HepG2 (cell line): ENCODE measurements around the gene YPEL4. TPM values are rescaled to one million over a fixed set of nuclear protein-coding genes. Genes with fewer than 3 reads are reported as not detected.

Experiments used
- ARNTL ChIP-seq: sonication (generic); formaldehyde crosslinking; IDR thresholded peaks from 2 replicates; pipeline ENCODE4 v1.4.0; 2020; ENCODE audit warnings: mild to moderate bottlenecking, missing genetic modification reagents
- HDAC6 ChIP-seq: fragments of 200-600 bp; sonication (generic); IDR thresholded peaks from 2 replicates; pipeline ENCODE4 v1.7.0; 2017; ENCODE audit warnings: mild to moderate bottlenecking, antibody characterized with exemption, low read length, low read depth
- NCOA2 ChIP-seq: sonication (generic); formaldehyde crosslinking; IDR thresholded peaks from 2 replicates; pipeline ENCODE4 v1.8.0; 2022; ENCODE audit warnings: inconsistent platforms
- NFIB ChIP-seq: sonication (generic); formaldehyde crosslinking; IDR thresholded peaks from 2 replicates; pipeline ENCODE4 v1.9.0; 2021; ENCODE audit warnings: missing genetic modification reagents, mild to moderate bottlenecking, borderline replicate concordance
- NR2F1 ChIP-seq, 2 experiments: fragments of 450-650 bp in 1 of 2; formaldehyde crosslinking in 1 of 2; IDR thresholded peaks; 2 replicates each; pipeline versions ENCODE4 v1.5.0 to v1.6.1; 2016 to 2020; ENCODE audit warnings: mild to moderate bottlenecking in 1 of 2, missing compliant biosample characterization in 1 of 2, missing genetic modification reagents in 1 of 2, moderate library complexity in 1 of 2
- NR2F2 ChIP-seq: IDR thresholded peaks from 2 replicates; pipeline ENCODE4 v1.6.1; 2012; ENCODE audit warnings: low read depth, inconsistent platforms, borderline replicate concordance
- RFX1 ChIP-seq: fragments of 450-650 bp; IDR thresholded peaks from 2 replicates; pipeline ENCODE4 v1.6.1; 2017
- ZFP37 ChIP-seq: sonication (generic); formaldehyde crosslinking; IDR thresholded peaks from 2 replicates; pipeline ENCODE4 v1.4.0; 2020; ENCODE audit warnings: missing genetic modification reagents, borderline replicate concordance
- ZNF101 ChIP-seq: sonication (generic); formaldehyde crosslinking; IDR thresholded peaks from 2 replicates; pipeline ENCODE4 v1.4.0; 2020; ENCODE audit warnings: mild to moderate bottlenecking, low read depth, missing genetic modification reagents, borderline replicate concordance
- ZNF18 ChIP-seq: sonication (generic); formaldehyde crosslinking; IDR thresholded peaks from 2 replicates; pipeline ENCODE4 v1.8.0; 2022; ENCODE audit warnings: mild to moderate bottlenecking, missing genetic modification reagents; ENCODE audit not compliant: insufficient replicate concordance
- ZNF235 ChIP-seq: sonication (generic); formaldehyde crosslinking; IDR thresholded peaks from 2 replicates; pipeline ENCODE4 v1.8.1; 2023; ENCODE audit warnings: mild to moderate bottlenecking, missing genetic modification reagents, borderline replicate concordance
- ZNF256 ChIP-seq: sonication (generic); formaldehyde crosslinking; conservative IDR thresholded peaks from 2 replicates; pipeline ENCODE4 v1.4.0; 2020; ENCODE audit warnings: missing genetic modification reagents
- ZNF282 ChIP-seq: fragments of 450-650 bp; IDR thresholded peaks from 2 replicates; pipeline ENCODE4 v1.6.1; 2018; ENCODE audit not compliant: partially characterized antibody
- ZNF468 ChIP-seq: sonication (generic); formaldehyde crosslinking; IDR thresholded peaks from 2 replicates; pipeline ENCODE4 v1.8.0; 2022; ENCODE audit warnings: mild to moderate bottlenecking, moderate library complexity, missing genetic modification reagents
- ZNF7 ChIP-seq: IDR thresholded peaks from 2 replicates; pipeline ENCODE4 v1.6.1; 2016; ENCODE audit warnings: missing biosample characterization, missing genetic modification reagents
- ZNF781 ChIP-seq: sonication (generic); formaldehyde crosslinking; IDR thresholded peaks from 2 replicates; pipeline ENCODE4 v1.5.1; 2020; ENCODE audit warnings: borderline replicate concordance, mild to moderate bottlenecking, missing genetic modification reagents; ENCODE audit errors: not compliant biosample characterization
- polyA plus RNA-seq, 8 experiments: library from polyadenylated mRNA; depleted of rRNA in 3 of 8; stranded (reverse) in 7 of 8; unstranded in 1 of 8; fragments of >200 nt; fragmentation: Illumina TruSeq in 4 of 8; extraction: Trizol in 4 of 8; gene quantifications; 2 replicates each; pipeline versions ENCODE4 v1.2.1 to v1.2.3, GENCODE V29; 2011 to 2016; ENCODE audit warnings: low read depth in 4 of 8, missing spikeins in 1 of 8, mixed read lengths in 1 of 8; ENCODE audit not compliant: insufficient read depth in 1 of 8
- total RNA-seq, 5 experiments: library from RNA; depleted of rRNA; stranded (reverse); fragments of >200 nt; fragmentation: Illumina TruSeq; extraction: Trizol; gene quantifications; 2 replicates each; pipeline ENCODE4 v1.2.3, GENCODE V29; 2016; ENCODE audit warnings: low read depth in 1 of 5
- TF ChIP-seq, protein P1 (sequence below): sonication (generic); formaldehyde crosslinking; IDR thresholded peaks from 2 replicates; pipeline ENCODE4 v1.8.0; 2022; ENCODE audit warnings: missing genetic modification reagents, mild to moderate bottlenecking, moderate library complexity, borderline replicate concordance
- TF ChIP-seq, protein P2 (sequence below): sonication (generic); formaldehyde crosslinking; IDR thresholded peaks from 2 replicates; pipeline ENCODE4 v1.5.0; 2020; ENCODE audit warnings: missing genetic modification reagents
- TF ChIP-seq, protein P3 (sequence below): IDR thresholded peaks from 2 replicates; pipeline ENCODE4 v1.6.1; 2012; ENCODE audit warnings: low read depth, low read length, improper control_type of control experiment
- TF ChIP-seq, protein P4 (sequence below): sonication (generic); formaldehyde crosslinking; IDR thresholded peaks from 2 replicates; pipeline ENCODE4 v1.9.0; 2021; ENCODE audit warnings: missing genetic modification reagents, mild to moderate bottlenecking, borderline replicate concordance
- TF ChIP-seq, protein P5 (sequence below): sonication (generic); formaldehyde crosslinking; IDR thresholded peaks from 2 replicates; pipeline ENCODE4 v1.4.0; 2020; ENCODE audit warnings: low read depth, mild to moderate bottlenecking, missing genetic modification reagents

YPEL4 gene
- total and polyA plus RNA-seq, 2 of the 13 experiments (the other 11 are each of a cell fraction or from before 2014, with no cell fraction given): 0.04 TPM; not detected in 1

GRCh38 chr11:57657194-57658022 lies 7.7 kb upstream of the YPEL4 start, which contains the start of gene CLP1 (continued):
- TF ChIP-seq ZNF101: no peak; the same call in 1 of the 2 replicates
- TF ChIP-seq, protein P1, sequence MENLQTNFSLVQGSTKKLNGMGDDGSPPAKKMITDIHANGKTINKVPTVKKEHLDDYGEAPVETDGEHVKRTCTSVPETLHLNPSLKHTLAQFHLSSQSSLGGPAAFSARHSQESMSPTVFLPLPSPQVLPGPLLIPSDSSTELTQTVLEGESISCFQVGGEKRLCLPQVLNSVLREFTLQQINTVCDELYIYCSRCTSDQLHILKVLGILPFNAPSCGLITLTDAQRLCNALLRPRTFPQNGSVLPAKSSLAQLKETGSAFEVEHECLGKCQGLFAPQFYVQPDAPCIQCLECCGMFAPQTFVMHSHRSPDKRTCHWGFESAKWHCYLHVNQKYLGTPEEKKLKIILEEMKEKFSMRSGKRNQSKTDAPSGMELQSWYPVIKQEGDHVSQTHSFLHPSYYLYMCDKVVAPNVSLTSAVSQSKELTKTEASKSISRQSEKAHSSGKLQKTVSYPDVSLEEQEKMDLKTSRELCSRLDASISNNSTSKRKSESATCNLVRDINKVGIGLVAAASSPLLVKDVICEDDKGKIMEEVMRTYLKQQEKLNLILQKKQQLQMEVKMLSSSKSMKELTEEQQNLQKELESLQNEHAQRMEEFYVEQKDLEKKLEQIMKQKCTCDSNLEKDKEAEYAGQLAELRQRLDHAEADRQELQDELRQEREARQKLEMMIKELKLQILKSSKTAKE (CRISPR knock-in tag): no peak; the same call in 1 of the 2 replicates
- no peak for TF ChIP-seq NFIB
- peak; percentile 61 for TF ChIP-seq ARNTL (CRISPR knock-in tag)
- TF ChIP-seq, protein P2, sequence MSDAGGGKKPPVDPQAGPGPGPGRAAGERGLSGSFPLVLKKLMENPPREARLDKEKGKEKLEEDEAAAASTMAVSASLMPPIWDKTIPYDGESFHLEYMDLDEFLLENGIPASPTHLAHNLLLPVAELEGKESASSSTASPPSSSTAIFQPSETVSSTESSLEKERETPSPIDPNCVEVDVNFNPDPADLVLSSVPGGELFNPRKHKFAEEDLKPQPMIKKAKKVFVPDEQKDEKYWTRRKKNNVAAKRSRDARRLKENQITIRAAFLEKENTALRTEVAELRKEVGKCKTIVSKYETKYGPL (CRISPR knock-in tag): no peak
- TF ChIP-seq, protein P3, sequence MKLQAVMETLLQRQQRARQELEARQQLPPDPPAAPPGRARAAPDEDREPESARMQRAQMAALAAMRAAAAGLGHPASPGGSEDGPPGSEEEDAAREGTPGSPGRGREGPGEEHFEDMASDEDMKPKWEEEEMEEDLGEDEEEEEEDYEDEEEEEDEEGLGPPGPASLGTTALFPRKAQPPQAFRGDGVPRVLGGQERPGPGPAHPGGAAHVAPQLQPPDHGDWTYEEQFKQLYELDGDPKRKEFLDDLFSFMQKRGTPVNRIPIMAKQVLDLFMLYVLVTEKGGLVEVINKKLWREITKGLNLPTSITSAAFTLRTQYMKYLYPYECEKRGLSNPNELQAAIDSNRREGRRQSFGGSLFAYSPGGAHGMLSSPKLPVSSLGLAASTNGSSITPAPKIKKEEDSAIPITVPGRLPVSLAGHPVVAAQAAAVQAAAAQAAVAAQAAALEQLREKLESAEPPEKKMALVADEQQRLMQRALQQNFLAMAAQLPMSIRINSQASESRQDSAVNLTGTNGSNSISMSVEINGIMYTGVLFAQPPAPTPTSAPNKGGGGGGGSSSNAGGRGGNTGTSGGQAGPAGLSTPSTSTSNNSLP: no peak
- TF ChIP-seq NCOA2 (CRISPR knock-in tag): no peak
- TF ChIP-seq, protein P4, sequence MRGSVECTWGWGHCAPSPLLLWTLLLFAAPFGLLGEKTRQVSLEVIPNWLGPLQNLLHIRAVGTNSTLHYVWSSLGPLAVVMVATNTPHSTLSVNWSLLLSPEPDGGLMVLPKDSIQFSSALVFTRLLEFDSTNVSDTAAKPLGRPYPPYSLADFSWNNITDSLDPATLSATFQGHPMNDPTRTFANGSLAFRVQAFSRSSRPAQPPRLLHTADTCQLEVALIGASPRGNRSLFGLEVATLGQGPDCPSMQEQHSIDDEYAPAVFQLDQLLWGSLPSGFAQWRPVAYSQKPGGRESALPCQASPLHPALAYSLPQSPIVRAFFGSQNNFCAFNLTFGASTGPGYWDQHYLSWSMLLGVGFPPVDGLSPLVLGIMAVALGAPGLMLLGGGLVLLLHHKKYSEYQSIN: no peak
- no peak for TF ChIP-seq ZNF256 (CRISPR knock-in tag)
- no peak for TF ChIP-seq ZNF468
- TF ChIP-seq ZNF781: peak; percentile 50
- no peak for TF ChIP-seq ZNF18 (CRISPR knock-in tag)
- TF ChIP-seq ZNF235 (CRISPR knock-in tag): no peak
- TF ChIP-seq, protein P5, sequence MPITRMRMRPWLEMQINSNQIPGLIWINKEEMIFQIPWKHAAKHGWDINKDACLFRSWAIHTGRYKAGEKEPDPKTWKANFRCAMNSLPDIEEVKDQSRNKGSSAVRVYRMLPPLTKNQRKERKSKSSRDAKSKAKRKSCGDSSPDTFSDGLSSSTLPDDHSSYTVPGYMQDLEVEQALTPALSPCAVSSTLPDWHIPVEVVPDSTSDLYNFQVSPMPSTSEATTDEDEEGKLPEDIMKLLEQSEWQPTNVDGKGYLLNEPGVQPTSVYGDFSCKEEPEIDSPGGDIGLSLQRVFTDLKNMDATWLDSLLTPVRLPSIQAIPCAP (CRISPR knock-in tag): no peak
- TF ChIP-seq ZNF282: no peak
- no peak for TF ChIP-seq RFX1
- peak; percentile 3; the same call in 1 of the 2 replicates for TF ChIP-seq NR2F2
- TF ChIP-seq HDAC6: no peak
- TF ChIP-seq ZFP37 (CRISPR knock-in tag): no peak
- TF ChIP-seq ZNF7 (CRISPR knock-in tag): no peak
- TF ChIP-seq NR2F1 (CRISPR knock-in tag; IDR thresholded peaks at IDR 0.05): no peak
